ENCODE results near the gene RALGPS1.

DNA sequence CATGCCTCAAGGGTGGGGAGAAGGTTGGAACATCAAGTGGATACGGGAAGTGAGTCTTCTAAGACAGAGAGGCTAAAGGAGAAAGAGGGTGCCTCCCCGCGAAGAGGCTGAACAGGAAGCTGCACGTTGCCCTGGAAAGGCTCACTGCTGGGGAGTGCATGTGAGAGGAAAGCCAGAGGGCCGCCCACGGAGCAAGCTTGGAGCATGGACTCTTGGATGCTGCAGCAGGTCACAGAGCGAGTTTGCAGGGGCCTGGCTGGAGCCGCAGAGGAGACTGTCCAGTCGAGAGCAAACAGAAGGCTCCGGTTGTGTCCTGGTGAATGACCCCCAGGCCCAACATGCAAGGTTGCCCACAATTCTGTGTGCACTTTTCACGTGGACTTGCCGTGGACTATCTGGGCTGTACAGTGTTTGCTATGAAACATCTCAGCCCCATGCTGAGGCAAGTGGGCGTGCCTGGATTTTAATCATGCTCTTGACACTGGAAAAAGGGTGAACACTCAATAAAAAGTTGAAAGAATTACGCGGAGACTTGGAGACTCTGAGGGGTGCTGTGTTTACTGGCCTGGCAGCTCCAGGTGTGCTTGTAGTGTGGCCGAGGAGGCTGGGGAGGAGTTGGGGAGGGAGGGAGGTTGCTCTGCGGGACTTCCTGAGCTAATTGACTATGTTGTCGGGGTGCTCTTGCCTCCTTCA is 295.5 kb downstream of the RALGPS1 start:
- TF ChIP-seq, protein P1, sequence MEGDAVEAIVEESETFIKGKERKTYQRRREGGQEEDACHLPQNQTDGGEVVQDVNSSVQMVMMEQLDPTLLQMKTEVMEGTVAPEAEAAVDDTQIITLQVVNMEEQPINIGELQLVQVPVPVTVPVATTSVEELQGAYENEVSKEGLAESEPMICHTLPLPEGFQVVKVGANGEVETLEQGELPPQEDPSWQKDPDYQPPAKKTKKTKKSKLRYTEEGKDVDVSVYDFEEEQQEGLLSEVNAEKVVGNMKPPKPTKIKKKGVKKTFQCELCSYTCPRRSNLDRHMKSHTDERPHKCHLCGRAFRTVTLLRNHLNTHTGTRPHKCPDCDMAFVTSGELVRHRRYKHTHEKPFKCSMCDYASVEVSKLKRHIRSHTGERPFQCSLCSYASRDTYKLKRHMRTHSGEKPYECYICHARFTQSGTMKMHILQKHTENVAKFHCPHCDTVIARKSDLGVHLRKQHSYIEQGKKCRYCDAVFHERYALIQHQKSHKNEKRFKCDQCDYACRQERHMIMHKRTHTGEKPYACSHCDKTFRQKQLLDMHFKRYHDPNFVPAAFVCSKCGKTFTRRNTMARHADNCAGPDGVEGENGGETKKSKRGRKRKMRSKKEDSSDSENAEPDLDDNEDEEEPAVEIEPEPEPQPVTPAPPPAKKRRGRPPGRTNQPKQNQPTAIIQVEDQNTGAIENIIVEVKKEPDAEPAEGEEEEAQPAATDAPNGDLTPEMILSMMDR (IDR thresholded peaks at IDR 0.05; ENCODE audit: low read length): no peak
- TF ChIP-seq EZH2 (optimal IDR thresholded peaks at IDR 0.05; ENCODE audit: low read depth, low read length) (no peak), EZH2phosphoT487 (IDR thresholded peaks at IDR 0.05; ENCODE audit: low read length) (no peak)
